ENCODE data around the gene OR7A5. TPM values are rescaled to one million over a fixed set of nuclear protein-coding genes. Genes with fewer than 3 reads are reported as not detected.
"Not testable (repeated sequence)": the region's sequence is repeated elsewhere in the genome, so short reads cannot be mapped to it uniquely, and the experiment has no call there.

The OR7A5 gene
- total and polyA plus RNA-seq, 4 experiments from 2014 or later, result not detected

DNA sequence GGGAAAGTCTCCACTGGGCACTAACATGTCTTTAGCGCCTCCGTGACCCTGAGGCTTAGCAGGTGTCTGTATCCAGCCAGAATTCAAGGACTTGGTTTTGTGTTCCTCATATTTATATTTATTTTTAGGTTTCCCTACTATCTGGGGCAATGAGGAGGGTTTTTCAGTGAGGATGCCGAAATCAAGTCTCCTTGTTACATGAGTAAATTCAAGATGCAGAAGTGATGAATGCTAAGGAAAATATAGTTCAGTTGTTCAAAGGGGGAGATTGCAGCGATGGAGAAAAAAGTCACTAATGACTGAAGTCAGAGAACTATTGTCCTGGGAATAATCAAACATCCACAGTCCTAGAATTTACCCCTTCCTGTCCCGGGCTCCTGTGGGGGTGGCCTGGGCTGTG is 55.8 kb downstream of the OR7A5 start:
- no peaks in the 10 kb centered on the region for H3K4me1 ChIP-seq (ENCODE audit: insufficient read depth, low read length)
- no peaks in the 10 kb centered on the region for H3K36me3 ChIP-seq (ENCODE audit: insufficient read depth, low read length)
- H3K4me1 Mint-ChIP-seq, result peaks cover 2 to 14% (median 9%) of the 10 kb centered on the region in 4 donors
- POLR2A ChIA-PET (ENCODE audit: partially characterized antibody), result no interaction called here
- no peaks in the 10 kb centered on the region for H3K27me3 ChIP-seq (ENCODE audit: insufficient read depth, low read length)
- no peak overlapping the region for H3K4me3 Mint-ChIP-seq
- no peak overlapping the region for H3K27ac Mint-ChIP-seq
- no peak overlapping the region for H3K27ac ChIP-seq (ENCODE audit: low read depth, low read length)
- H3K27me3 Mint-ChIP-seq, result peaks cover 22 to 29% of the 10 kb centered on the region in 2 donors
- no peaks in the 10 kb centered on the region for H3K9me3 ChIP-seq (ENCODE audit: control insufficient read depth in 1 of 2, low read length in 2 of 2)
- H3K36me3 Mint-ChIP-seq, result no peaks in the 10 kb centered on the region
- H3K9me3 Mint-ChIP-seq, result peaks cover 0 to 5% (median 0%) of the 10 kb centered on the region in 8 donors
- CTCF ChIA-PET (ENCODE audit: partially characterized antibody), result no interaction called here
- DNase-seq, result no peak
- intact Hi-C loops (cut with micrococcal nuclease), result no loop called here
- H3K4me3 ChIP-seq (ENCODE audit: low read length in 2 of 2), result no peak overlapping the region

DNA sequence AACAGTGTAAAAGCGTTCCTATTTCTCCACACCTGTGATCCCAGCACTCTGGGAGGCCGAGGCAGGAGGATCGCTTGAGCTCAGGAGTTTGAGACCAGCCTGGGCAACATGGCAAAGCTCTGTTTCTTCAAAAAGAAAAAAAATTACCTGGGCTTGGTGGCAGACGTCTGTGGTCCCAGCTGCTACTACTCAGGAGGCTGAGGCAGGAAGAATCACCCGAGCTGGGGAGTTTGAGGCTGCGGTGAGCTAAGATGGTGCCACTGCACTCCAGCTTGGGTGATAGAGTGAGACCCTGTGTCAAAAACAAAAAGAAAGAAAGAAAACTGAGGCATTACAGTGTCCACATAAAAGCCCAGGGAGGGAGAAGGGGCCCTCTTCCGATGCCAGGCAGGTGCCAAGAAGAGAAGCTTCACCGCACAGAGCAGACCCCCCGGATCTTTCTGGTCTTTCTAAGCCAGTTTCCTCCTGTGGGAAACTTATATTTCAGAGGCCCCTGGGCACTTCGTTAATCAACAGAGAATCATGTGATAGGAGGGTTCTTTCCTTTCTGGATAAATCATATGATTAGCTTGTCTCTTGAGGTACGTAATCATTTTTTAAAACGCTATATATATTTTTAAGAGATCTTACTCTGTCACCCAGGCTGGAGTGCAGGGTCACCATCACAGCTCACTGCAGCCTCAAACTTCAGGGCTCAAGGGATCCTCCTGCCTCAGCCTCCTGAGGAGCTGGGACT is 56.7 kb downstream of the OR7A5 start, which contains the start of gene ADGRE2:
Gene ADGRE2, minus strand, starts transcription at position 451 of the 736 bp plus-strand sequence. CDS start 1,804 bp downstream, outside the sequence.
- H3K27me3 ChIP-seq (ENCODE audit: insufficient read depth, low read length); intact Hi-C loops (cut with micrococcal nuclease); DNase-seq; CTCF ChIA-PET (ENCODE audit: partially characterized antibody); H3K9me3 ChIP-seq (ENCODE audit: control insufficient read depth in 1 of 2, low read length in 2 of 2); H3K4me1 ChIP-seq (ENCODE audit: insufficient read depth, low read length); H3K27ac ChIP-seq (ENCODE audit: low read depth, low read length); POLR2A ChIA-PET (ENCODE audit: partially characterized antibody); H3K9me3 Mint-ChIP-seq; H3K4me3 ChIP-seq (ENCODE audit: low read length in 2 of 2); H3K36me3 ChIP-seq (ENCODE audit: insufficient read depth, low read length); H3K36me3 Mint-ChIP-seq: not testable (repeated sequence)
- Mint-ChIP-seq H3K4me1 (peaks cover 2 to 14% (median 9%) of the 10 kb centered on the region in 4 donors), H3K4me3 (peak within 1 kb of the TSS in 2 of 8 donors; percentile 15 to 40), H3K27me3 (peaks cover 22 to 31% of the 10 kb centered on the region in 2 donors), H3K27ac (peak within 1 kb of the TSS in 1 of 7 donors; percentile 32)

DNA sequence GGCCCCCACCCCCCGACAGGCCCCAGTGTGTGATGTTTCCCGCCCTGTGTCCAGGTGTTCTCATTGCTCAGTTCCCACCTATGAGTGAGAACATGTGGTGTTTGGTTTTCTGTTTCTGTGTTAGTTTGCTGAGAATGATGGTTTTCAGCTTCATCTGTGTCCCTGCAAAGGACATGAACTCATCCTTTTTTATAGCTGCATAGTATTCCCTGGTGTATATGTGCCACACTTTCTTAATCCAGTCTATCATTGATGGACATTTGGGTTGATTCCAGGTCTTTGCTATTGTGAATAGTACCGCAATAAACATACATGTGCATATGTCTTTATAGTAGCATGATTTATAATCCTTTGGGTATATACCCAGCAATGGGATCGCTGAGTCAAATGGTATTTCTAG is 57.3 kb downstream of the OR7A5 start:
- H3K27me3 ChIP-seq (ENCODE audit: insufficient read depth, low read length); CTCF ChIA-PET (ENCODE audit: partially characterized antibody); intact Hi-C loops (cut with micrococcal nuclease); H3K4me3 ChIP-seq (ENCODE audit: low read length in 2 of 2); H3K36me3 Mint-ChIP-seq; POLR2A ChIA-PET (ENCODE audit: partially characterized antibody); DNase-seq; H3K4me1 ChIP-seq (ENCODE audit: insufficient read depth, low read length); H3K9me3 ChIP-seq (ENCODE audit: control insufficient read depth in 1 of 2, low read length in 2 of 2); H3K27ac ChIP-seq (ENCODE audit: low read depth, low read length); H3K36me3 ChIP-seq (ENCODE audit: insufficient read depth, low read length); H3K9me3 Mint-ChIP-seq: not testable (repeated sequence)
- Mint-ChIP-seq H3K27me3 (peaks cover 22 to 26% of the 10 kb centered on the region in 2 donors), H3K4me3 (peak overlapping the region in 2 of 8 donors; percentile 15 to 40), H3K27ac (peak overlapping the region in 1 of 7 donors; percentile 32), H3K4me1 (peaks cover 2 to 14% (median 9%) of the 10 kb centered on the region in 4 donors)

Other genes with a start within 250 kb of the OR7A5 start
- not detected for gene ADGRE3, start 160.3 kb downstream of the OR7A5 start, total RNA-seq
- not detected for gene ADGRE3, start 160.3 kb downstream of the OR7A5 start, polyA plus RNA-seq
- gene ZNF333, start 145.1 kb downstream of the OR7A5 start, total RNA-seq, result 10 to 100 TPM; 45.9 to 48.3 TPM
- gene ZNF333, start 145.1 kb downstream of the OR7A5 start, polyA plus RNA-seq, result 10 to 100 TPM; 10.3 to 12.5 TPM
- gene ADGRE2, start 56.6 kb downstream of the OR7A5 start, total RNA-seq, result under 1 TPM; 0.47 to 0.78 TPM
- gene ADGRE2, start 56.6 kb downstream of the OR7A5 start, polyA plus RNA-seq, result under 1 TPM in 1 of 2 donors, not detected in 1; 0.26 TPM
- not detected for gene OR7C1, start within 50 bp of the OR7A5 start, total RNA-seq
- gene OR7C1, start within 50 bp of the OR7A5 start, polyA plus RNA-seq, result not detected
- gene OR7A10, start 13.7 kb upstream of the OR7A5 start, total RNA-seq, result not detected
- gene OR7A10, start 13.7 kb upstream of the OR7A5 start, polyA plus RNA-seq, result not detected
- gene OR7A17, start 50.9 kb upstream of the OR7A5 start, total RNA-seq, result not detected
- not detected for gene OR7A17, start 50.9 kb upstream of the OR7A5 start, polyA plus RNA-seq
- gene OR7C2, start 106.3 kb upstream of the OR7A5 start, total RNA-seq, result not detected
- gene OR7C2, start 106.3 kb upstream of the OR7A5 start, polyA plus RNA-seq, result not detected
- gene SLC1A6, start 144.7 kb upstream of the OR7A5 start, total RNA-seq, result not detected
- gene SLC1A6, start 144.7 kb upstream of the OR7A5 start, polyA plus RNA-seq, result not detected
- gene CASP14, start 214.3 kb upstream of the OR7A5 start, total RNA-seq, result not detected
- under 1 TPM in 1 of 2 donors, not detected in 1; 0.09 TPM for gene CASP14, start 214.3 kb upstream of the OR7A5 start, polyA plus RNA-seq
- gene OR1I1, start 247.0 kb upstream of the OR7A5 start, total RNA-seq, result not detected
- gene OR1I1, start 247.0 kb upstream of the OR7A5 start, polyA plus RNA-seq, result not detected

Measured in CD4-positive, alpha-beta memory T cell (primary cell).